Activated CD4-positive, alpha-beta T cell treated with anti-CD3 and anti-CD28 coated beads, Interleukin-2, amount 50 U/mL, for 24 hours (primary cell): ENCODE results near the gene RAB24.
"Not testable (repeated sequence)": the region's sequence is repeated elsewhere in the genome, so short reads cannot be mapped to it uniquely, and the experiment has no call there.

ENCODE experiments used
- DNase-seq, 2 donors: peaks; one replicate each; pipeline ENCODE4 v3.0.0-alpha.2; 2020; ENCODE audit warnings: low read depth in 1 of 2, low spot score in 1 of 2

The RAB24 gene

DNA sequence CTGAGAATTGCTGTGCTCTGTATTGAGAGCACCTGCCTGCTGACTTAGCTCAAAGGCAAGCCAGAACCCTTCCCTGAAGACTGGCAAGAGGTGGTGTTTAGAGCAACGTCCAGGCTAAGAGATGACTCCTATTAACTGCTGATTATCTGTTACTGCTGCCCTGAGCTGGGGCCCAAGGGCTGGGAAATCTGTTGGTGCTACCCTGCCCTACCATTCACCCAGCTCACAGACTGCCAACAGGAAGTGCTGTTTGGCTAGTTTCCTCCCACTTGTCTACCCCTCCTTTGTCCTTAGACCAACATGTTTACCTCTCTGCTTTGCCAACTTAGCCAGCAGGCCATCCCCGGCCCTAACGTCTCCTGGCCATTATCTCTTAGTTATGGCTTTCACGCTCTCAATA lies 6.9 kb downstream of the RAB24 start:
- DNase-seq, result no peak

DNA sequence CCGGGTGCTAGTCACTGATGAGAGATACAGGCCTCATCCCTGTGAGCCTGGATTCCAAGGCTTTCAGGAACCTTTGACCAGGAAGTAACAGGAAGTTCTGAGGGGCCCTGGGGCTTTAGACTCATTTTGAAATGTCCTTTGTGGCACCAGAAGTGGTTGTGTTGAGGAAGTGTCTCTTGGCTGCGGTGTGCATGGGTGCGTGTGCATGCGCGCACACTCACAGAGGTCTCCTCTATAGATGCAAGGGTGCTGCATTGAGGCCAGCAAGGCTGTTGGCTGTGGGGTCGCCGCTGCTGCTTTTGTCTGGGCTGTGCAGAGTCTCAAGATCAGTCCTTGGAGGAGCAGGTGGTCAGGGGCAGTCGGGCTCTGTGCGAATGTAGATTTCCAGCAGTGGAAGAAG lies 7.6 kb downstream of the RAB24 start:
- no peak for DNase-seq

DNA sequence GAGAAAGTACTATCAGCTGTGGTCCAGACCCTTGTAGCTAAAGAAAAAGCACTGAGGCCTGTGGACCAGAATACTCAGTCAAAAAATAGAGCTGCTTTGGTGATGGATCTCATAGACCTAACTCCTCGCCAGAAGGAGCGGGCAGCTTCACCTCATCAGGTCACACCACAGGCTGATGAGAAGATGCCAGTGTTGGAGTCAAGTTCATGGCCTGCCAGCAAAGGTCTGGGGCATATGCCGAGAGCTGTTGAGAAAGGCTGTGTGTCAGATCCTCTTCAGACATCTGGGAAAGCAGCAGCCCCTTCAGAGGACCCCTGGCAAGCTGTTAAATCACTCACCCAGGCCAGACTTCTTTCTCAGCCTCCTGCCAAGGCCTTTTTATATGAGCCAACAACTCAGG lies 8.9 kb downstream of the RAB24 start:
- no peak for DNase-seq

DNA sequence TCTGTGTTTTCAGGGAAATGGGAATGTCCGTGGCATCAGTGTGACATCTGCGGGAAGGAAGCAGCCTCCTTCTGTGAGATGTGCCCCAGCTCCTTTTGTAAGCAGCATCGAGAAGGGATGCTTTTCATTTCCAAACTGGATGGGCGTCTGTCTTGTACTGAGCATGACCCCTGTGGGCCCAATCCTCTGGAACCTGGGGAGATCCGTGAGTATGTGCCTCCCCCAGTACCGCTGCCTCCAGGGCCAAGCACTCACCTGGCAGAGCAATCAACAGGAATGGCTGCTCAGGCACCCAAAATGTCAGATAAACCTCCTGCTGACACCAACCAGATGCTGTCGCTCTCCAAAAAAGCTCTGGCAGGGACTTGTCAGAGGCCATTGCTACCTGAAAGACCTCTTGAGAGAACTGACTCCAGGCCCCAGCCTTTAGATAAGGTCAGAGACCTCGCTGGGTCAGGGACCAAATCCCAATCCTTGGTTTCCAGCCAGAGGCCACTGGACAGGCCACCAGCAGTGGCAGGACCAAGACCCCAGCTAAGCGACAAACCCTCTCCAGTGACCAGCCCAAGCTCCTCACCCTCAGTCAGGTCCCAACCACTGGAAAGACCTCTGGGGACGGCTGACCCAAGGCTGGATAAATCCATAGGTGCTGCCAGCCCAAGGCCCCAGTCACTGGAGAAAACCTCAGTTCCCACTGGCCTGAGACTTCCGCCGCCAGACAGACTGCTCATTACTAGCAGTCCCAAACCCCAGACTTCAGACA lies 9.5 kb downstream of the RAB24 start:
- no peak for DNase-seq

DNA sequence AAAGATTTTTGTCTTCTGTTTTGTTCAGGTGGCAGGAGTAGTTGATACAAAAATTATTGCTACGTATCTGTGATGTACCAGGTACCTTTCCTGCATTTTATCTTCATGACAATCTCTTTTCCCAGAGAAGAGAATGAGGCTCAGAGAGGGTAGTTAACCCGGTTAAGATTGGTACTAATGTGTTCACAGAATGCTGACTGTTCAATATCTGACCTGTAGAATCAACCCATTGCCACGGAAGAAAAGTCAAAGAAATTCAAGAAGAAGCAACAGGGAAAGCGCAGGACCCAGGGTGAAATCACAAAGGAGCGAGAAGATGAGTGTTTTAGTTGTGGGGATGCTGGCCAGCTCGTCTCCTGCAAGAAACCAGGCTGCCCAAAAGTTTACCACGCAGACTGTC lies 11.8 kb downstream of the RAB24 start:
- no peak for DNase-seq

DNA sequence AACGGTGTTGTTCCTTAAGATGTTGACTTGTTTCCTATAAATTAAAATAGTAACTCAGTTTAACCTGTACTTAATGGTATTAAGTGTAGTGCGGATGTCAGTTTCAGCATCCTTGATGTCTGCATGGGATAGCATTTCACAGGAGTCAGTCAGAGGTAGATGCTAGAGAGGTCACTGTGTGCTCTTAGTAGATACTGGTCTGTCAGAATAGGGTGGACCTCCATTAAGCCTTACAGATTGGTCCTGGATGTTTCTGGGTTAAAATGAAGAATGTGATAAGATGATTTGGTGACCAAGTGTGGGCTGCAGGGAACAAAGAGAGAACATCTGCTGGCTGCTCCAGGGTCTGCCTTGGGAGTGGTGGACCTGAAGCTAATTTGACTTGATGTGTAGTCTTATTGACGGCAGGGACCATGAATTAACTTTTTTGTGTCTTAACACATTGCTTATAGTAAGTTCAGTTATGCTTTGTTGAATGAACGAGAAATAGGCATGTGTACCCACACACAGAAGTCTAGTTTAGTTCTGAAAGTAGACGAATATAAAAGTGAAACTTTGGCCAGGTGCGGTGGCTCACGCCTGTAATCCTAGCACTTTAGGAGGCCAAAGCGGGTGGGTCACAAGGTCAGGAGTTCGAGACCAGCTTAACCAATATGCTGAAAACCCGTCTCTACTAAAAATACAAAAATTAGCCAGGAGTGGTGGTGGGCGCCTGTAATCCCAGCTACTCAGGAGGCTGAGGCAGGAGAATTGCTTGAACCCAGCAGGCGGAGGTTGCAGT lies 12.5 kb downstream of the RAB24 start:
- no peak for DNase-seq

DNA sequence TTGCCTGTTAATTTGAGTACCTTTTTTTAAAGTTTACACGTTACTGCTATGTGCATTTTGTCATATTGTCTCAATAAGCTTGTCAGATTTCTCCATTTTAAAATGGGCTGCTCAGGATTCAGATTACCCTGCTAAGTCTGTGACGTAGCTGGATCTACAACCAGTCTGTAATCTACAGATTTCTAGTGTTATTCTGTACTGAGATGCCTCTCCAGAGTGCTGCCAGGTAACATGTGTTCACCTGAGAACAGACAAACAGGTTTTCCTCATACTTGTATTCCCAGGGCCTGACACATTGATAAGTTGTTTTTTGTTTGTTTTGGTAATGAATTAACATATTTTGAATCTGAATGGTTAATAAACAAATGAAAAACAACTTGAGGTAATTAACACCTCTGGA lies 15.3 kb downstream of the RAB24 start:
- no peak for DNase-seq

DNA sequence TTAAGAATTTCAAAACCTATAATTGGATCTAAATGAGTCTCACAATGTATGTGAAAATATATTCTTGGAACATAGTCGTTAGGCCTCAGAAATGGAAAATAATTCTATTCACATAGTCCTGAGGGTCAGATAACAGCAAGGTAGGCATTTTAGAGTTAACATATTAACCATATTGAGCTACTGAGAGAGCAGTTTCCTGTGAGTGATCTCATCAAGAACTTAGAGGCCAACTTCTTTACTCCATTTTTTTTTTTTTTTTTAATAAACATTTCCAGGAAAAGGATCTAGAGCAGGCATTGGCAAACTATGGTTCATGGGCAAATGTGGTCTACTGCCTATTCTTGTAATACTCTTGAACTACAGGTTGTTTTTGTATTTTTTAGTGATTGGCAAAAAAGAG lies 26.6 kb downstream of the RAB24 start:
- no peak for DNase-seq

DNA sequence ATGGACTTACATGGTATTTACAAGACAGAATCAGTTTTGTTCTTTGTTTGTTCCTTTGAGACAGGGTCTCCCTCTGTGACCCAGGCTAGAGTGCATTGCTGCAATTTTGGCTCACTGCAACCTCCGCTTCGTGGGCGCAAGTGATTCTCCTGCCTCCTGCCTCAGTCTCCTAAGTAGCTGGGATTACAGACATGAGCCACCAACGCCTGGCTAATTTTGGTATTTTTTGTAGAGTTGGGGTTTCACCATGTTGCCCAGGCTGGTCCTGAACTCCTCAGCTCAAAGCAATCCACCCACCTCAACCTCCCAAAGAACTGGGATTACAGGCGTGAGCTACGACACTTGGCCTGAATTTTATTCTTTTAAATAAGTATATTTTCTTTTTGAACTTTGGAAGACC lies 27.6 kb downstream of the RAB24 start:
- DNase-seq, result no peak

DNA sequence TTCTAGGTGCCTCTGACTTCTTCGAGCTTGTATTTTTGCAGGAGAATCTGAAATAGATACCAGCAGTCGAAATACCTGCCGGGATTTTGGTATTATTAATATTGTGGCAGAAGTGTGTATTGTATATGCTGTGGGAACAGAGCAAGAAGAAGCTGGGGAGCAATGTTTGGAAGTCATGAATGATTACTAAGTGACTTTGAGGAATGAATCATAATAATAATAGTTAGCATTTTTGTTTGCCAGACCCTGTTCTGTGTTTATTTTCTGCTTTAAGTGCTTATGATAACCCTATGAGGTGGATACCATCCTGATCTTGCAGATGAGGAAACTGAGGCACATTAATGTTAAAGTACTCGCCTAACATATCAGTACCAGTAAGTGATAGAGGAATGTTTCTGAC lies 32.4 kb downstream of the RAB24 start:
- DNase-seq, result no peak

DNA sequence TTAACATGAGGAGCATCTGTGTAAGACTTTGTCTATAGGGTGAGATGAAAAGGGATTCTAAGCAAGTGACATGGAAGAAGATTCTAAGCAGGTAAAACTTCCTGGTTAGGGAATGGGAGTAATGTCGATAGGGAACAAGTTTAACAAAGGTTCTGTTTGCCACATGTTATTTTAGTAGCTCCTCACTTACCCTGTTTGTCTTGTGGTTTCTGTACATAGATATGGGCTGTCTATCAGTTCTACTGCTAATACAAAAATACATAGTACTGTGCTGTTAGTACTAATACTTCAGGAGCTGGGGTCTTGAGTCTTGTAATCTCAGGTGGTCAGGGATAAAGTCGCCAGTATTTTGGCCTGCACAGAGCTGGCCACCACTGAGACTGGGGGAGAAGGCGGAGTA lies 32.9 kb downstream of the RAB24 start:
- no peak for DNase-seq

DNA sequence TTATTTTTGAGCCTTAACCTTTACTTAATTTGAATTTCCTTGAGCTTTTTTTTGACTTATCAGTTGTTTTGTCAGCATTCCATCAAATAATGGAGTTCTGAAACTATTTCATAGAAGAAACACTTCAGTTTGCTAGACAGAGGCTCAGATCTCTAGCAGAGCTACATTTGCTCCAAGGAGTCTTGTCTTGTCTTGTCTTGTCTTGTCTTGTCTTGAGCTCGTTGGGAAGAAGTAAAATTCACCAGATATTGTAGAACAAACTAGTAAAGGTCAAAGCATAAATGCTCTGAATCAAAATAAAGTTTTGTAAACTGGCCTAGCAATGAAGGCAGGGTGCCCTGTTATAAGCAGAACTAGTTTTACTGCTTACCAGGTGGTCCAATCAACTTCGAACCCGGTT lies 33.5 kb downstream of the RAB24 start:
- no peak for DNase-seq

DNA sequence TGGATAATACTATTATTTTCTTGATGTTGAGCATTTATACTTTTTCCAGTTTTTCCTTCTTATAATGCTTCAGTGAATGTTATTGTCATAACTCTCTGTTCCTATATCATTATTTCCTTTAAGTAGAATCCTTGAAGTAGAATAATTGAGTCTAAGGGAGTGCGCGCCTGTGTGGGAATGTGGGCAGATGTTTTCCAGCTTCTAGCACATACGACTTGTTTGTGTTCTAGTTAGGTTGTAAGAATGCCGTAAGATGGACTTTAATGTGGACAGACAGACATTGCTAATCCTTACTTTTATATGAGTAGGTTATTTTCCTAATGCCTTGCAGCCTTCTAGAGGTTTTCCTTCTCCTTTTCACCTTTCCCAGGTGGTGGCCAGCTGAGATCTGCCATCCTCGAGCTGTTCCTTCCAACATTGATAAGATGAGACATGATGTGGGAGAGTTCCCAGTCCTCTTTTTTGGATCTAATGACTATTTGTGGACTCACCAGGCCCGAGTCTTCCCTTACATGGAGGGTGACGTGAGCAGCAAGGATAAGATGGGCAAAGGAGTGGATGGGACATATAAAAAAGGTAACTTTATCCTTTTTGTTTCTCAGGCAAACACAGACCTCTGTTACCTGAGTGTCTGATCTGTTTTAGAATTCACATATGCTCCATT lies 34.2 kb downstream of the RAB24 start:
- no peak for DNase-seq

DNA sequence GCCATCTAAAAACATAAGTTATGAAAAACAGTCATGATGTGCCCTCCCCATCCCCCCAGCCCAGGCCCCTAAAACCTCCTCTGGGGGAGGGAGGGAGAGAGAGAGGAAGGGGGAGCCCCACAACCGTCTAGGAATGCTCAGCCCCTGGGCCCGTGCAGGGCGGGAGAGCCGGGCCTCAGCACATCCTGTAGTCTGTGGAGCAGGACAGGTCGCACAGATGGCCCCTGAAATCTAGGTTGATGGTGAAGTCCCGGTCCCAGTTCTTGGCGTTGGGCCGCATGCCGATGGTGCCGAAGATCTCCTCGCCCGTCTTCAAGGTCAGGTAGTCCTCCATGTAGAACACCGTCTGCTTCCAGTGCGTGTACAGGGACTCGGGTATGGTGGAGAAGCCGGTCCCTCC lies 38.1 kb downstream of the RAB24 start:
- no peak for DNase-seq

DNA sequence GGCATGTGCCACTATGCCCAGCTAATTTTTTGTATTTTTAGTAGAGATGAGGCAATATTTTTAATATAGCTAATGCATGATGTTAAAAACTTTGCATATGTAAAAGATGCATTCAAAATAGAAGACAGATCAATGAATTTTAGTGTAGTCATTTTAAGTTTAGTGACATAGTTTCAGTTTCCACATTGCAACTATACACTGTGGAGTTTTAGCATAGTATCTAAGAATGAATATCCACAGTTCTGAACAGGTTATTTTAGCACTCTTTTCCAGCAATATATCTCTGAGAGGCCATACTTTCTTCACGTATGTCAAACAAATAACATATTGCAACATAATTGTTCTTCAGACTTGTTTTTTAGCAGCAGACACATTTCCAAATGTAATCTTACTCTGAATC lies 39.3 kb downstream of the RAB24 start:
- no peak for DNase-seq

DNA sequence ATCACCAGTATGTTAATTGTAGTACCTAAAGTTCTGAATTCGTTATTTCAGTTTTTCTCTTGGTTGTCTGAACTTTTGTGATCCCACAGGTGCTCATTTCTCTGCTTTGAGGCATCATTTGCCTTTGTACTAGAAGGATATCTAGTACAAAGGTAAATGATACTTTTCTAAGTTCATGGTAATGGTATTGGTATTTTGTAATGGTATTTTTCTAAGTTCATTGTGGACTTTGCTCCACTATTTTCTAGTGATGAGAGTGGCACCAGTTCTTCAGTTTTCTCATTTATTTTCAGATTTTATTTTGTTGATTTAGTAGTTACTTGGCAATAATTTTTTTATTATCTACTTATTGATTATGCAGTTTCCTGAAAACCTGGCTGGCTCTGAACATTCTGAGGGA lies 42.0 kb downstream of the RAB24 start:
- DNase-seq, result no peak

DNA sequence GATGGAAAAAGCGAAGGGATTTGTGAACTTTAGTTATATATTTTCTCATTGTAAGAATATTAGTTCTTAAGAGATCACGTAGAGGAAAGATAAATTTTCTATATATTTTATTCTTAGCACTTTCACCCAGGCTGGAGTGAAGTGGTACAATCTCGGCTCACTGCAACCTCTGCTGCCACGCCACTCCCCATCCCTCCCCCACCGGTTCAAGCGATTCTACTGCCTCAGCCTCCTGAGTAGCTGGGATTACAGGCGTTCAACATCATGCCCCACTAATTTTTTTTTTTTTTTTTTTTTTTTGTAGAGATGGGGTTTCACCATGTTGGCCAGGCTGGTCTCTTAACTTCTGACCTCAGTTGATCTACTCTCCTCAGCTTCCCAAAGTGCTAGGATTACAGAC lies 42.6 kb downstream of the RAB24 start:
- no peak for DNase-seq

DNA sequence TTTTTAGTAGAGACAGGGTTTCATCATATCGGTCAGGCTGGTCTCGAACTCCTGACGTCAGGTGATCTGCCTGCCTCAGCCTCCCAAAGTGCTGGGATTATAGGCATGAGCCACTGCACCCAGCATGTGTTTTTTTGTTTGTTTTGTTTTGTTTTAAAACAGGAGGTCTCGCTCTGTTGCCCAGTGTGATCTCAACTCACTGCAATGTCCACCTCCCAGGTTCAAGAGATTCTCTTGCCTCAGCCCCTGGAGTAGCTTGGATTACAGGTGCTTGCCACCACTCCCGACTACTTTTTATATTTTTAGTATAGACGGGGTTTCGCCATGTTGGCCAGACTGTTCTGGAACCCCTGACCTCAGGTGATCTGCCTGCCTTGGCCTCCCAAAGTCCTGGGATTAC lies 44.8 kb downstream of the RAB24 start:
- DNase-seq, result not testable (repeated sequence)

DNA sequence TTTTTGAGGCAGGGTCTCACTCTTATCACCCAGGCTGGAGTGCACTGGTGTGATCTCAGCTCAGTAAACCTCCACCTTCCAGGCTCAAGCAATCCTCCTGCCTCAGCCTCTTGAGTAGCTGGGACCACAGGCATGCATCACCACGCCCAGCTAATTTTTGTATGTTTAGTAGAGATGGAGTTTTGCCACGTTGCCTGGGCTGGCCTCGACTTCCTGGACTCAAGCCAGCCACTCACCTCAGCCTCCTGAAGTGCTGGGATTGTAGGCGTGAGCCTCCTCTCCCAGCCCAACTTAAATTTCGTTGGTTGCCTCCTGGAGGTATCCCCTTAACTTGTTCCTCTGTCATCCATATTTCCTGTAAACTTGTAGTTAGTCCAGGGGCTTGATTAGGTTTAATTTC lies 47.2 kb downstream of the RAB24 start:
- no peak for DNase-seq

DNA sequence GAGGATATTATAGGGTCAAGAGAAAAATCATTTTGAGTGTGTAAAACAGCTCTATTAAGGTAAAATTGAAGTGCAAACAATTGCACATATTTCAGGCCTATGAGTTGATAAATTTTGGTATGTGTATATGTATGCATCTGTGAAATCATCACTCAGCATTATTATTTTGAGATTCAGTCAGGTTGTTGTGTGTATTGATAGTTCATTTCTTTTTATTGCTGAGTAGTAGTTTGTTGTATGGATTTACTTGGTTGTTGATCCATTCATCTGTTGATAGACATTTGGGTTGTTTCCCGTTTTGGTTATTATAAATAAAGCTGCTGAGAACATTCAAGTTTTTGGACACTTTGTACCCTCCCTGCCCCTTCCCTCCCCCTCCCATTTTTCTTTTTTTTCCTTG lies 50.3 kb downstream of the RAB24 start:
- DNase-seq, result no peak
